HG02678 (cell line): Measurements from ENCODE around the gene CTF1.

Source experiments
- ATAC-seq: cut with Tn5 transposase; IDR thresholded peaks from one replicate; pipeline ENCODE4 v1.9.1; 2021; ENCODE audit warnings: mild to moderate bottlenecking, moderate library complexity; ENCODE audit not compliant: unreplicated experiment

Gene CTF1

GRCh38 chr16:30953111-30953510 is 56.7 kb downstream of the CTF1 start:
- ATAC-seq, result no peak
